GM19099 (cell line): ENCODE data around the gene ARID2.

Source experiments
- POLR2A ChIP-seq: IDR thresholded peaks from 3 replicates; pipeline ENCODE4 v1.6.1; 2011; ENCODE audit warnings: low read depth; ENCODE audit not compliant: insufficient read length; ENCODE audit errors: extremely low read depth

ARID2 gene

DNA sequence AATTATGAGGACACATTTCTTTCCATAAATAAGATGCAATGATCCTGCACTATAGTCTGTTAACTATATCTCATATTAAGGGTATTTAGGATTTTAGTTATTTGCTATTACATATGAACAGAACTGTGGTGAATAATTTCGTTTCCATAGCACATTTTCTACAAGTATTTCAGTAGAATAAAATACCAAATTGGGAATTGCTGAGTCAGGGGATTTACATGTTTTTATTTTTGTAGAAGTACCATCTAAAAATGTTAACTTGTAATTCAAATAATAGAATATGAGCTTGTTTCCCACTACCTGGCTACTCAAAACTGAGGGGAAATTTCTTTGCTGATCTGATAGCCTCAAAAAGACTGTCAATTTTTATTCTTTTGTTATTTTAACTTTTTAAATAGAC lies 136.8 kb downstream of the ARID2 start:
- TF ChIP-seq POLR2A = no peak

DNA sequence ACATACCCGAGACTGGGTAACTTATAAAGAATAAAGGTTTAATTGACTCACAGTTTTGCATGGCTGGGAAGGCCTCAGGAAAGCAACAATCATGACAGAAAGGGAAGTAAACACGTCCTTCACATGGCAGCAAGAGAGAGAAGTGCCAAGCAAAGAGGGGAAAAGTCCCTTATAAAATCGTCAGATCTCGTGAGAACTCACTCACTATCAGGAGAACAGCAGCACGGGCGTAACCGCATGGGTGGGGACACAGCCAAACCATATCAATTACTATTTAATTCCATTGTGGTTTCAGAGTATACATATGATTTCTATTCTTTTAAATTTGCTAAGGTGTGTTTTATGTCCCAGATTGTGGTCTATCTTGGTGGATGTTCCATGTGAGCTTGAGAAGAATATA lies 142.9 kb downstream of the ARID2 start:
- TF ChIP-seq POLR2A = no peak

DNA sequence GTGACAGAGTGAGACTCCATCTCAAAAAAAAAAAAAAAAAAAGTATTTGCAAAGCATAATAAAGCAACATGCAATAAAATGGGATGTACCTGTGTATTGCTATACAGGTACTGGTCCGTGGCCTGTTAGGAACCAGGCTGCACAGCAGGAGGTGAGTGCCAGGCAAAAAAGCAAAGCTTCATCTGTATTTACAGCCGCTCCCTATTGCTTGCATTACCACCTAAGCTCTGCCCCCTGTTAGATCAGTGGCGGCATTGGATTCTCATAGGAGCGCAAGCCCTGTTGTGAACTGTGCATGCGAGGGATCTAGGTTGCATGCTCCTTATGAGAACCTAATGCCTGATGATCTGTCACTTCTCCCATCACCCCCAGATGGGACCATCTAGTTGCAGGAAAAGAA lies 147.6 kb downstream of the ARID2 start:
- no peak for TF ChIP-seq POLR2A

DNA sequence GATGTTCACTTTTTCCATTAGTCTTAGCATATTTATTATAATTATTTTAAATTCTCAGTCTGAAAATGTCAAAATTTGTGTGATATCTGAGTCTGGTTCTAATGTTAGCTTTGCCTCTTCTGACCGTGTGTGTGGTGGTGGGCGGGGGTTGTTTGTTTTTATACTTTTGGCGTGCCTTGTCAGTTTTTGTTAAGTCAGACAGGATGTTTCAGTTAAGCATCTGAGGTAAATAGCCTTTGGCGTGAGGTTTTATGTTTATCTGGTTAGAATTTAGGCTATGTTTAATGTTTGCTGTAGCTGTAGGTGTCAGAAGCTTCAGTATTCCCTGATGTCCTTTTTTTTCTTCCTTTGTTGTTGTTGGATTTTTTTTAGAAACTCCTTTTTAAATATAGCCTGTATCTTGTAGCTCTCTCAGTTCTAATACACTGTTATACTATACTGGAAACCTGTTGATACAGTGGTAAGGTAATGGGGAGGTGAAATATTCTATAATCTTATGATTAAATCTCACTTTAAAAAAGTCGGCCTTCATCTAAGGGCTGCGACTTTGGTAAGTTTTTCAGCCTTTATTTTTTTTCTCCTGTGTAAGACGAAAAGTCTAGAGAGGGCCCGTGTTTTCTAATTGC lies 149.2 kb downstream of the ARID2 start:
- no peak for TF ChIP-seq POLR2A

DNA sequence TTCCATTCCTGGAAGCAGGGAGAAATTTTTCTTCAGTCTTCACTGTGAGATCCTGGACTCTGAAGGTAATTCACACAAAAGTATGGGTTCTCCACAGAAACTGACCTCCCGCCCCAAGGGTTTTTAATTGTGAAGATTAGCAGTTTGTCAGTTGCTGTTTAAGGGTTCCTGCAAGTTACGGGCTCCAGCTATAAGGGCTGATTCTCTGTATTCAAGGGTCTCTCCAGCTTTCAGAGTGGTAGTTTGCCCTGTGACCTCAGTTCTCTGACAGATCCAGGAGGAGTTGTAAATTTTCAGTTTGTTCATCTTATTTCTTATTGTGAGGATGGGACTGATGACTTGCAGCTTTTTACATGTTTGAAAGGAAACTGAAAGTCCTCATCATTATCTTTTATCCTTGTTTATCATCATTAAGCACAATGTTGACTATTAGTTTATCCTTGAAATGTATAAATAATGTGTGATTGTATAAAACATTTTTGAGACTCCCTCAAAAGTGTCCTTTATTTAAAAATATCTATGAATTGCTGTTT lies 149.9 kb downstream of the ARID2 start:
- TF ChIP-seq POLR2A = no peak

DNA sequence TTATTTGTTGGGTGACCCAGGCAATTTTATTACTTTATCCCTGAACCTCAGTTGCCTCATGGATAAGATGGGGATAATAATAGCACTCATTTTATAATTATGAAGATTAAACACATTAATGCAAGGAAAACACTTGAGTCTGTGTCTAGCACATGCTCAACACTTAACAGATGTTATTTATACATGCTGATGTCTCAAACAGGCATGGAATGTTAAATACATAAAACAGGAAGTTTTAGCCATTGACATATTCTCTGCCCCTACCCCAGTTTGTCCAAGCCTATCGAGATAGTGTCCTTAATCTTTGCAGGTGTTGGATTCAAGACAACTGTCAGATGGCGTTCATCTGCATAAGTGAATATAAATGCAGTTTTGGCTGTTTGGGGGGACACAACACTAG lies 151.0 kb downstream of the ARID2 start:
- no peak for TF ChIP-seq POLR2A

DNA sequence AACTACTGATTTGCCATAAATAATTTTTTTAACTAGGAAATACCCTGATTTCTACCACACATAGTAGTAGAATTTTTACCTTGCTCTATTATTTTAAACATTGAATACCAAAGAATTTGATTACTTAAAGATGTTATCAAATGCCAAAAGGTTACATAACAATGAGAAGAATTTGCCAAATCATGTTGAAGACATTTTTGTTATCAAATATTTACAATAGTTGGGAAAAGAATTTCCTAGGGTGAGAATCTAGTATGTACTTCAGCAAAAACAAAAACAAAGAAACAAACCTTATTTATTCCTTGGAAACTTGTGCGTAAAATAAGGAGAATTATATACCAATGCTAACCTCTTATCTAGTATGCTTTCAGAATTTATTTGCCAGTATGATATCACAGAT lies 153.7 kb downstream of the ARID2 start:
- no peak for TF ChIP-seq POLR2A

DNA sequence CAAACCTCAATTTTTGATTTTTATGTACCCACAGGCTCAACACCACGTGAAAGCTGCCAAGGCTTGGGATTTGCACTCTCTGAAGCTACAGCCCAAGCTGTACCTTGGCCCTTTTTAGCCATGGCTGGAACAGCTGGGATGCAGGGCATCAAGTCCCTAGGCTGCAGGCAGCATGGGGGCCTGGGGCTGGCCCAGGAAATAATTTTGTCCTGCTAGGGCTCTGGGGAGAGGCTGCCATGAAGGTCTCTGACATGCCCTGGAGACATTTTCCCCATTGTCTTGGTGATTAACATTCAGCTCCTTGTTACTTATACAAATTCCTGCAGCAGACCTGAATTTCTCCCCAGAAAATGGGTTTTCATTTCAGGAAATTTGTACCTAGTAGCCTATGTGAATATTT lies 157.2 kb downstream of the ARID2 start:
- no peak for TF ChIP-seq POLR2A

DNA sequence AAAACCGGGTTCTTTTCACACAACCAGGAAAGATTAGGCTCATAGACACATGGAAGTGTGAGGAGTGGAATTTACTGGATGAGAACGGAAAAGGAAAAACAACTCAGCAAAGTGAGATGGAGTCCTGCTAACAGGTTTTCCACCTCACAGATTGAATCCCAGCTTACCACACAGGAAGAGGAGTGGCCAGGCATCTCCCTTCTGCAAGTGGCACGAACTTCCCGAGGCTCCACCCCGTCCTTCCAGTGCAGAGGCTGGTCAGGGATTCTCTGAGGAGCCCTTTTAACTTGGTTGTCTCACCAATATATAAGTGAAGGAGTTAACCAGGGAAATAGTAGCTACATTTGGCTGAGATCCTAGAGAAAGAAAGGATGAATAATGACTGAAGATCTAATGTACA lies 158.0 kb downstream of the ARID2 start:
- TF ChIP-seq POLR2A = no peak

DNA sequence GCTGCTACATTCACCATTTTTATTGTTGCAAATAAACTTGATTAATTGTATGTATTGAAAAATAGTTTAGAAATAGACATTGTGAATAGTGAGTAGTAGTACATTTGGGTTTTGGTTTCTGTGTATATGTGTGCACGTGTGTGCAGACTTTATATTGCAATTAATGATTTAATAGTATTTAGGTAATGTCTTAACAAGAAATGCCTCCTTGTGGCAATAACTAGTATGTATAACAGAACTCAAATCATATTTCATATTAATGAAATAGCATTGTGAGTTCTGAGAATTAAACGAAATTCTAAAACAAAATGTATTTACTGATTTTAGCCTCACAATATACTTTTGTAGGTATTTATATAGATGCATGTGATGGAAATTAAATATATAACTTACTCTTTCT lies 160.8 kb downstream of the ARID2 start:
- no peak for TF ChIP-seq POLR2A

DNA sequence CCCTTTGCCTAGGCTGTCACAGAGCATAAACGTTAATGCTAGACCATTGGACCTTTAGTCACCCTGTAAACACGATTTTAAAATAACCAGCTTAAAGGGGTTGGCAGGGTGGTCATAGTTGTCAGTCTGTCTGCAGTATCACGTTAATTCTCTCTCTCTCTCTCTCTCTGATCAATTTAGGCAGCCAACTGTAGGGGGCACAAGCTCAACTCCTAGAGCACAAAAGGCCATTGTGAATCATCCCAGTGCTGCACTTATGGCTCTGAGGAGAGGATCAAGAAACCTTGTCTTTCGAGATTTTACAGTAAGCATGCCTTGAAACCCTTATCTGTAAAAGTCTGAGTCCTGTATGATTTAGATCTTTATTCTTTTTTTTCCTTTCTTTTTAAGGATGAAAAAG lies 163.7 kb downstream of the ARID2 start:
- no peak for TF ChIP-seq POLR2A

DNA sequence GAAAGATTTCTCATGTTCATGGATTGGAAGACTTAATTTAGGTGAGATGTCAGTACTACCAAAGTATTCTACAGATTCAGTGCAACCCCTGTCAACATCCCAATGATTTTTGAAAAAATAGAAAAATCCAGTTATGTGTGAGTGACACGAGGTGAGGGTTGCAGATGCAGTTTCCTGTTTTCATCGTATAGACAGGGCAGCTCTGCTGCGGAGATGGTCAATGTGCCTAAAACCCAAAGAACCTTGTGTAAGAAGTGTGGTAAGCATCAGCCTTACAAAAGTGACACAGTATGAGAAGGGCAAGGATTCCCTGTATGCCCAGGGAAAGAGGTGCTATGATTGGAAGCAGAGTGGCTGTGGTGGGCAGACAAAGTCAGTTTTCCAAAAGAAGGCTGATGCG lies 166.5 kb downstream of the ARID2 start:
- no peak for TF ChIP-seq POLR2A

DNA sequence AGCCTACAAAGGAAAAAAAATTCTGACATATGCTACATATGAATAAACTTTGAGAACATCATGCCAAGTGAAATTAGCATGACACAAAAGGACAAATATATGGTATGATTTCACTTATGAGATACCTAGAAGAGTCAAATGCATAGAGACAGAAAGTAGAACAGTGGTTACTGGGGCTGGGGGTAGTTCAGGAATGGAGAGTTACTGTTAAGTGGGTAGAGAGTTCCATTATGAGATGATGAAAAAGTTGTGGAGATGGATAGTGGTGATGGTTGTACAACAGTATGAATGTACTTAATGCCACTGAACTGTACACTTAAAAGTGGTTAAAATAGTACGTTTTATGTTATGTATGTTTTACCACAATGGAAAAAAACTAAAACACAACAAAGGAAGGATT lies 168.6 kb downstream of the ARID2 start:
- TF ChIP-seq POLR2A = no peak

DNA sequence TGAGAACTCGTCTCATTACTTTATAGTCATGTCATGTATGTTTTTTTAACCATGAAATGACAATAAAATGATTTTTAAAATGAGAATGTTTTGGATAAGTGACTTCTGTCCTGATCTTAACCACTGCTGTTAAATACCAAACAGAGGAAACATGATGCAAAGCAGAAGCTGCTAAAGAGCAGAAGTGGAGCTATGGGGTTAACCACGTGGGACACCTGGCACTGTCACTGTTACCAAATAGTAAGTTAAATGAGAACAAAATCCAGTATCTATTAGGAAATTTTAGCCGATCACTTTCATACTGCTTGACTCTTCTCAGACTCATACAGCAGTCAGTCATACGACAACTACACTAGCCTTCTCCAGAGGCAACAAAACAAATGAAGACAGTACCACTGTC lies 178.4 kb downstream of the ARID2 start:
- TF ChIP-seq POLR2A = no peak

DNA sequence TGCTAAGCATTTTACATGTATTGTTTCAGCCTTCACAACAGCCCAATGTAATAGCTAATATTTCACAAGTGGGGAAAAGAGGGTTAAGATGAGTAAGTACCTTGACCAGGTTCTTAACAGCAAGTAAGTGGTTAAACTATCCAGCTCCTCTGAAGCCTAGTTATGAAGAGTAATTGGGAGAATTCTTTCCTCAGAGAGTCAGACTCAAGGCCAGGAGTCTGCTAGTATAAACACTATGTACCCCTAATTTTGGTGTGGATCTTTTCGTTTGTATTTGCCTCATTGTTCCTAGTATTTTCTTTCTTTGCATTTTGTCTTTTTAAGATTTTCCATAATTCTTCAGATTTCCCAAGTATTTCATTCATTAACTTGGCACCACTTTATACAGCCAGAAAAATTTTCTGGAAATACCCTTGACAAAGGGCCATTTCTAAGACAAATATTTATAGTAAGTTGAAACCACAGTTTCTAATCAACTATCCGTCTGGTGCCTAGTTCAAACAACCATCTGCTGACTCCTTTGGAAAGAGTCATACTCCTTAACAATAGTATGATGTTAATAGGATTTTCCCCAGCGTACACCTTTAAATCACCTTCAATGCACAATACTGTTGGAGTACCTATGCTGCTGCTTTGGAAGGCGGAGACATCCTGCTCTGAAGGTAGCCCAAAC lies 179.7 kb downstream of the ARID2 start:
- no peak for TF ChIP-seq POLR2A

DNA sequence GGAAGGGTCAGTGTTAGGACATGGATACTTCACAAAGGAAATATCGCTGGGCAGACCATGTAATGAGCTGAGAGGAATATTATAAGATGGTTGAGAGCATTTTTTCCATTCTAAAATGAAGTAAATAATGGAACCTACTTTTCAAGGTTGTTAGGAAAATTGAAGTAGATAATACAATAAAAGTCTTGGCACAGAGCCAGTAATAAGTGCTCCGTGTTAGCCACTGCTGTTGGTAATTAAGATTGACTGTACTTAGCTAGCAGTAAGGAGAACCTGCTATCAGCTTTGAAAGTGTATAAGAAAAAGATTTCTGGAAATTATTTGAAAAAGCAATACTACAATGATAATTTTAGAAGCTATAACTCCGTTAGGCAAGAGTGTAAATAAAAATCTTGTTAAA lies 183.3 kb downstream of the ARID2 start:
- no peak for TF ChIP-seq POLR2A

DNA sequence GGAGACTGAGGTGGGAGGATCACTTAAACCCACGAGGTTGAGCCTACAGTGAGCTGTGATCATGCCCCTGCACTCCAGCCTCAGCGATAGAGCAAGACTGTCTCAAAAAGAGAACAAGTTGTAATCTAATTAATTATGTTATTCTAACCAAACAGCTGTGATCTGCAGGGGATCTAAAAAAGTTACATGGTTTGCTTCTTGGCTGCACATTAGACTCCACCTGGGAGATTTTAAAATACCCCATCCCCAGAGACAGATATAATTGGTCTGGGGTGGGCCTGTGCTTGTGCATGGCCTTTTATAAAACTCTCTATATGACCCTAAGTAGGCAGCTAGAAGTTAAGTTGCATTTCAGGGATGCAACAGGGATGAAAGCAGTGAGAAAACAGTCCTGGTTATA lies 184.1 kb downstream of the ARID2 start:
- TF ChIP-seq POLR2A = no peak
